Measurements from ENCODE around the gene PDE2A. TPM values are rescaled to one million over a fixed set of nuclear protein-coding genes. Genes with fewer than 3 reads are reported as not detected.

PDE2A gene
- total and polyA plus RNA-seq, 2 donors from 2014 or later, result 12.6 to 42.0 TPM

DNA sequence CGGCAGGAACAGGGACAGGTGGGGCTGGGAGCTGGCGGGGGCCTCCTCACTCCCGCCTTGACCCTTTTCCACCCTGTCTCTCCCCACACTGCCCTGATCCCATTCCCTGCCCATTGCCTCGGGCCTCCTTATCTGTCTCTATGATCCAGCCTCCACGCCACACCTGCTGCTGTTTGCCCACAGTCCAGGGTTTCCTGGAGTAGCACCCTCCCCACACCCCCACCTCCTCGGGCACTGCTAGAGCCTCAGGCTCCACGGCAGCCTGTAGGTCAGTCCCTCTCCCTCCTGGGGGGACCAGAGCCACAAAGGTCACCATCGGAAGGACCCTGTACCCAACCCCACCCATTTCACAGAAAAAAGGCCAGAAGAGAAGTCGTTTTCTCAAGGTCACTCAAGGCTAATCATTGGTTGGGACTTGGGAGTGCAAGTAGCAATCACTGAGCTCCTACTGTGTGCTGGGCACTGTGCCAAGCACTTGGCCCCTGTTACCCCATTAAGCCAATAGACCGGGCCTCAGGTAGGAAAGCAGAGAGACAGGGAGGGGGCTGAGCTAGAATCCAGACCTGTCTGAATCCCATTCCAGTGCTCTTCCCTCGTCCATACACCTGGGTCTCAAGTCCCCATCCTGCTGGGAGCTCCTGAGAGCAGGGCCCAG is 71.8 kb downstream of the PDE2A start:
- Histone ChIP-seq H3K9me3 (ENCODE audit: control insufficient read depth in 2 of 3, insufficient read depth in 1 of 3, low read length in 3 of 3) (no peaks in the 10 kb centered on the region), H3K27me3 (ENCODE audit: control insufficient read depth, insufficient read depth, low read length) (no peaks in the 10 kb centered on the region), H3K36me3 (ENCODE audit: control insufficient read depth in 2 of 3, insufficient read depth in 3 of 3, low read length in 3 of 3) (no peaks in the 10 kb centered on the region), H3K4me1 (ENCODE audit: control insufficient read depth in 2 of 3, insufficient read depth in 2 of 3, low read depth in 1 of 3, low read length in 3 of 3) (peaks cover 0 to 8% (median 0%) of the 10 kb centered on the region in 3 donors), H3K9ac (ENCODE audit: low read length in 3 of 3) (no peak overlapping the region), H3K27ac (ENCODE audit: low read depth in 2 of 2, low read length in 2 of 2) (no peak overlapping the region), H3K4me3 (ENCODE audit: low read length in 3 of 3) (no peak overlapping the region)
- FAIRE-seq (no peak), DNase-seq (no peak)
- TF ChIP-seq, protein P1, sequence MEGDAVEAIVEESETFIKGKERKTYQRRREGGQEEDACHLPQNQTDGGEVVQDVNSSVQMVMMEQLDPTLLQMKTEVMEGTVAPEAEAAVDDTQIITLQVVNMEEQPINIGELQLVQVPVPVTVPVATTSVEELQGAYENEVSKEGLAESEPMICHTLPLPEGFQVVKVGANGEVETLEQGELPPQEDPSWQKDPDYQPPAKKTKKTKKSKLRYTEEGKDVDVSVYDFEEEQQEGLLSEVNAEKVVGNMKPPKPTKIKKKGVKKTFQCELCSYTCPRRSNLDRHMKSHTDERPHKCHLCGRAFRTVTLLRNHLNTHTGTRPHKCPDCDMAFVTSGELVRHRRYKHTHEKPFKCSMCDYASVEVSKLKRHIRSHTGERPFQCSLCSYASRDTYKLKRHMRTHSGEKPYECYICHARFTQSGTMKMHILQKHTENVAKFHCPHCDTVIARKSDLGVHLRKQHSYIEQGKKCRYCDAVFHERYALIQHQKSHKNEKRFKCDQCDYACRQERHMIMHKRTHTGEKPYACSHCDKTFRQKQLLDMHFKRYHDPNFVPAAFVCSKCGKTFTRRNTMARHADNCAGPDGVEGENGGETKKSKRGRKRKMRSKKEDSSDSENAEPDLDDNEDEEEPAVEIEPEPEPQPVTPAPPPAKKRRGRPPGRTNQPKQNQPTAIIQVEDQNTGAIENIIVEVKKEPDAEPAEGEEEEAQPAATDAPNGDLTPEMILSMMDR (IDR thresholded peaks at IDR 0.05; ENCODE audit: borderline replicate concordance, extremely low read depth, insufficient read depth), result no peak
- intact Hi-C loops (cut with DNase I), result no loop called here

DNA sequence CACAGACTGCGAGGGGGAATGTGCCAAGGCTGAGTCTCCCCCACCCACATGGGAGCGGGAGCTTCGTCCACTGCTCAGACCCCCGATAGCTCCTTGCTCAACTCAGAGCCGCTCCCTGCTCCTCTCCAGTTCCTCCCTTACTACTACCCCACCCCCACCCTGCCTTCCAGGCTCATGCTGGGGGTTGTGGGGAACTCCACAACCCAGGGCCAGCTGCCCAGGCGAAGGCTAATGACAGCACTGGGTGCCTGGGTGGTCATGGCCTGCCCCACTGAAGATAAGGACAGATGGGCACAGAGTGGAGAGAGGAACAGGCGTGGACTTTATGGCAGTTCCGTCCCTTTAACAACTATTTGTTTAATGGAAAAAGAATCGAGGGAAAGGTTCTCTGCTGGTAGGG is 73.7 kb downstream of the PDE2A start:
- Histone ChIP-seq H3K36me3 (ENCODE audit: control insufficient read depth in 2 of 3, insufficient read depth in 3 of 3, low read length in 3 of 3) (no peaks in the 10 kb centered on the region), H3K4me3 (ENCODE audit: low read length in 3 of 3) (no peak overlapping the region), H3K9me3 (ENCODE audit: control insufficient read depth in 2 of 3, insufficient read depth in 1 of 3, low read length in 3 of 3) (no peaks in the 10 kb centered on the region), H3K9ac (ENCODE audit: low read length in 3 of 3) (no peak overlapping the region), H3K27me3 (ENCODE audit: control insufficient read depth, insufficient read depth, low read length) (no peaks in the 10 kb centered on the region), H3K4me1 (ENCODE audit: control insufficient read depth in 2 of 3, insufficient read depth in 2 of 3, low read depth in 1 of 3, low read length in 3 of 3) (peaks cover 0 to 2% (median 0%) of the 10 kb centered on the region in 3 donors), H3K27ac (ENCODE audit: low read depth in 2 of 2, low read length in 2 of 2) (no peak overlapping the region)
- DNase-seq (no peak), FAIRE-seq (no peak)
- intact Hi-C loops (cut with DNase I), result no loop called here
- TF ChIP-seq, protein P1 (IDR thresholded peaks at IDR 0.05; ENCODE audit: borderline replicate concordance, extremely low read depth, insufficient read depth), result no peak

DNA sequence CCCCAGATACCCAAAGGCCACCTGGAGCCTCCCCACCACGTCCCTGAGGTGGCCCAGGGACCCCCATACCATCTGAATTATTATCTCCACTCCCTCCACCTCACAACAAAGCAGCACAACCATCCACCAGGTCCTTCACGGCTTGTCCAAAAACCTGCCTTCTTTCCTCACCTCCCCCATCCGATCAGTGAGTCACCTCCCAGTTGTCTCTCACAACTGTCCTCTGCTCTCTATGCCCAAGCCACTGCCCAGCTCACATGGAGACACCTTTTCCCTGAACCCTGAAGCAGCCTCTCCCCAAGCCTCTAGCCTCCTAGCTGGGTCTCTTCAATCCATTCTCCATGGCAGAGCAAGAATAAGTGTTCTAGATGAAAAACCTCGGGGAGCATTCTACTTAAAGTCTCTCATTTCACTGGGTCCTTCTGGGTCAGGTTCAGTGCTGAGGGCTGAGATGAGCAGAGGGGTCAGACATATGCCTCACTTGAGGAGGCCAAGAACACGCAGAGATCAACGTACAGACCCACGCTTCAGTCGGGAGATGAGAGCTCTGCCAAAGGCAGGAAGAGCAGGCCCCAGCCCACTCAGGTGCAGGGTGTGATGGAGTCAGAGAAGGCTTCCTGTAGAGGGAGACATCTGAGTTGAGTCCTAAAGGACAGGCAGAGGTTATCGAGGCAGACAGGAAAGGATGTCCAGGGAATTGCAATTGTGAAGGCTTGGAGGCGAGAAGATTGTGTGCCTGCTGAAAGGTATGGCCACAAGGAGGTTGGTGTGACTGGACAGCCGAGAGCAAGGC is 74.7 kb downstream of the PDE2A start:
- H3K4me3 ChIP-seq (ENCODE audit: low read length in 3 of 3), result no peak overlapping the region
- H3K27me3 ChIP-seq (ENCODE audit: control insufficient read depth, insufficient read depth, low read length), result no peaks in the 10 kb centered on the region
- no peaks in the 10 kb centered on the region for H3K36me3 ChIP-seq (ENCODE audit: control insufficient read depth in 2 of 3, insufficient read depth in 3 of 3, low read length in 3 of 3)
- intact Hi-C loops (cut with DNase I), result no loop called here
- H3K9ac ChIP-seq (ENCODE audit: low read length in 3 of 3), result no peak overlapping the region
- FAIRE-seq, result no peak
- no peaks in the 10 kb centered on the region for H3K9me3 ChIP-seq (ENCODE audit: control insufficient read depth in 2 of 3, insufficient read depth in 1 of 3, low read length in 3 of 3)
- no peak overlapping the region for H3K27ac ChIP-seq (ENCODE audit: low read depth in 2 of 2, low read length in 2 of 2)
- TF ChIP-seq, protein P1 (IDR thresholded peaks at IDR 0.05; ENCODE audit: borderline replicate concordance, extremely low read depth, insufficient read depth), result no peak
- no peak for DNase-seq
- no peaks in the 10 kb centered on the region for H3K4me1 ChIP-seq (ENCODE audit: control insufficient read depth in 2 of 3, insufficient read depth in 2 of 3, low read depth in 1 of 3, low read length in 3 of 3)
